ENCODE data around the gene PCED1B.
"Not testable (repeated sequence)": the region's sequence is repeated elsewhere in the genome, so short reads cannot be mapped to it uniquely, and the experiment has no call there.

The PCED1B gene

DNA sequence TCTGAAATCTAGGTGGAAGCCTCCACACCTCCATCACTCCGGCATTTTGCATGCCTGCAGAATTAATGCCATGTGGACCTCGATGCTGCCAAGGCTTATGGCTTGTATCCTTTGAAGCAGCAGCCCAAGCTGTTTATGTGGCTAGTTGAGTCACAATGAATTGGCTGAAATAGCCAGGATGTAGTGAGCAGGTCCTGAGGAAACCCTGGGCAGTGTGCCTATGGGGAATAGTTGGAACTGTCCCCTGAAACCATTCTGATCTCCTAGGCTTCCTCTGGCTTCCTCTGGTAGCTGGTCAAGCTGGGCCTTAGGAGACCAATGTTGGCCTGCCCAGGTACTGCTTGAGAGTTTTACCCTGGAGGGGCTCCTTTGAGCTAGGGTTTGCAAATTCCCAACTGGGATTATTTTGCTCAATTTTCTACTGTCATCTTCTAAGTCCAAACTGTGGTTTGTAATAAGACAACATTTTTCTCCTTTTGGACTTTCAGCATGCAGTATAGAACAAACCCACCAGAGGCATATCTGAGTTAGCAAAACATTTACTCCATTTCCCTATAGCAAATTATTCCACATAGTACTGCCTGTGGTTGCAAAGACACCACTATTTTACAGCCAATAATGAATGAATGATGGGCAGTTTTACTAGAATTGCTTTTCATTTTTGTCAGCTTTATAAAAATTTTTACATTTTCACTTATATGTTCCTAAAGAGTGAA is 85.5 kb downstream of the PCED1B start:
- no peaks in the 10 kb centered on the region for H3K9me3 ChIP-seq
- H3K27me3 ChIP-seq (ENCODE audit: low read depth) = no peaks in the 10 kb centered on the region
- DNase-seq (ENCODE audit: low spot score in 2 of 2) = no peak
- no peaks in the 10 kb centered on the region for H3K36me3 ChIP-seq (replicated peaks)
- in situ Hi-C loops (cut with MboI; ENCODE audit: low sequenced_read_pairs) = no loop called here
- no peaks in the 10 kb centered on the region for H3K4me1 ChIP-seq
- H3K4me3 ChIP-seq = no peak overlapping the region

DNA sequence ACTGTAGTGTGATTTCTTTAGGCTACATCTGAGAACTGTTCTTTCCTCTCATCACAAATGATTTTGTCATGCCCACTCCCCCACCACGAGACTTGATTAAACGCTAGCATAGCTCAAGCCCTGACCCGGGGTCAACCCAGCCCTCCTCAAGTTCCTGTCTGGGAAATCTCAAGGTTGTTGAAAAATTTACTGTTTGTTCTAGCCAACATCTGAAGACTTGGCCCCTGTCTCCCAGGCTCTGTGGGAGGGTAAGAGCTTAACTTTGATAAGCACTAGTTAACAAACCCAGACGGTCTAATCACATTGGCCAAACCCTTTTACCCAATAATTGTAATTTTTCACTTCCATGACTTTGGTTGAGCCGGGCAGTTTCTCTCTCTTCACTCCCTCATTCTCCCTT is 86.5 kb downstream of the PCED1B start:
- in situ Hi-C loops (cut with MboI; ENCODE audit: low sequenced_read_pairs) = no loop called here
- no peaks in the 10 kb centered on the region for H3K27me3 ChIP-seq (ENCODE audit: low read depth)
- no peaks in the 10 kb centered on the region for H3K4me1 ChIP-seq

DNA sequence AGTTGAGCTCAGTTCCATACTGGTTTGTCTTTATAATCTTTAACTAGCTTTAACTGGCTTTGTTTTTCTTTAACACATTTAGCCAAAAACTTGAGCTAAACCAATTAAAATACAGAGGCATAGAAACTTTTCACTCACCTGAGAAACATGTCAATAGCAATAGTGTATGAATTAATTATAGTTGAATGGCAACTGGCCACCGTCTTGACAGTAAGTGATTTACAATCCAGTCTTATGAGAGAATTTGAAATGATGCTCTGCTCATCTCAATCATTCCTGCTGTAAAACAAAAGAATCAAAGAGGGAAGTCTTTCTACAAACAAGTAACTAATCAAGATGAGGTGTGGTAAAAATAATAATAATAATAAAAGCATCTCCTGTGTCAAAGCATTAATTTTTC is 86.9 kb downstream of the PCED1B start:
- DNase-seq (ENCODE audit: low spot score in 2 of 2) = no peak
- in situ Hi-C loops (cut with MboI; ENCODE audit: low sequenced_read_pairs) = no loop called here
- no peaks in the 10 kb centered on the region for H3K9me3 ChIP-seq

More for the DNA sequence above, 86.5 kb downstream of the PCED1B start:
- Histone ChIP-seq H3K36me3 (replicated peaks) (no peaks in the 10 kb centered on the region), H3K9me3 (no peaks in the 10 kb centered on the region), H3K4me3 (no peak overlapping the region)
- DNase-seq (ENCODE audit: low spot score in 2 of 2) = no peak

DNA sequence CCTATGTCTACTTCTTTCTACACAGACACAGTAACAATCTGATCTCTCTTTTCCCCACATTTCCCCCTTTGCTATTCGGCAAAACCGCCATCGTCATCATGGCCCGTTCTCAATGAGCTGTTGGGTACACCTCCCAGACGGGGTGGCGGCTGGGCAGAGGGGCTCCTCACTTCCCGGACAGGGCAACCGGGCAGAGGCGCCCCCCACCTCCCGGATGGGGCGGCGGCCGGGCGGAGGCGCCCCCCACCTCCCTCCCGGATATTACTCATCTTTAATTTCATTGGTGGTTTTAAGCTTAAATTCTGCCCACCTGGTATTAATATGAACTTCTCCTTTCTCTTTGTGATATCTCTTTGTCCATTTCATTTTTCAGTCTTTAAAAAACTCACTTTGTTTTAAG is 90.9 kb downstream of the PCED1B start:
- DNase-seq (ENCODE audit: low spot score in 2 of 2); H3K4me1 ChIP-seq; in situ Hi-C loops (cut with MboI; ENCODE audit: low sequenced_read_pairs); H3K36me3 ChIP-seq (replicated peaks); H3K9me3 ChIP-seq; H3K27me3 ChIP-seq (ENCODE audit: low read depth); H3K4me3 ChIP-seq: not testable (repeated sequence)

More for the DNA sequence above, 86.9 kb downstream of the PCED1B start:
- no peak overlapping the region for H3K4me3 ChIP-seq
- no peaks in the 10 kb centered on the region for H3K27me3 ChIP-seq (ENCODE audit: low read depth)
- H3K36me3 ChIP-seq (replicated peaks) = no peaks in the 10 kb centered on the region
- H3K4me1 ChIP-seq = no peaks in the 10 kb centered on the region

DNA sequence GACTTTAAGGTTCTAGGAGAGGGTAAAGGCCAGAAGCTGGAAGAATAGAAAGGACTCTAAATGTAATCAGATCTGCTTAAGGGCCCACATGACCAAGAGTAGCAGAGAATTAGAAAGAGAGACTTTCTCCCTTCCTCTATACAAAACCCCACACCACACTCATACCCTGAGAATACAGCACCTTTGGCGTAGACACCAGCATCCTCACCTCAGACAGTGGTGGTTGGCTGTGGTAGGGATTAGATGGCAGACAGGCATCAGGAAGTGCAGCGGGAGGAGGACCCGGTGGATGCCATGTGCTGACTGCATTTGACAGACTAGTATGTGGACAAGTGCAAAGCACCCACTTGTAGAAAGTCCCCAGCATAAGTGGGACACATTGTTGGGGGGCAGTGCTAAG is 98.6 kb downstream of the PCED1B start:
- H3K27me3 ChIP-seq (ENCODE audit: low read depth) = no peaks in the 10 kb centered on the region
- in situ Hi-C loops (cut with MboI; ENCODE audit: low sequenced_read_pairs) = no loop called here

GRCh38 chr12:47182164-47182938 is 102.9 kb downstream of the PCED1B start:
- H3K4me1 ChIP-seq; H3K27me3 ChIP-seq (ENCODE audit: low read depth); H3K9me3 ChIP-seq; in situ Hi-C loops (cut with MboI; ENCODE audit: low sequenced_read_pairs); H3K4me3 ChIP-seq; H3K36me3 ChIP-seq (replicated peaks); DNase-seq (ENCODE audit: low spot score in 2 of 2): not testable (repeated sequence)

More for the DNA sequence above, 98.6 kb downstream of the PCED1B start:
- Histone ChIP-seq H3K4me1 (no peaks in the 10 kb centered on the region), H3K36me3 (replicated peaks) (no peaks in the 10 kb centered on the region), H3K4me3 (no peak overlapping the region), H3K9me3 (no peaks in the 10 kb centered on the region)
- DNase-seq (ENCODE audit: low spot score in 2 of 2) = no peak

GRCh38 chr12:47184229-47184628 is 104.8 kb downstream of the PCED1B start:
- DNase-seq (ENCODE audit: low spot score in 2 of 2) = no peak
- in situ Hi-C loops (cut with MboI; ENCODE audit: low sequenced_read_pairs) = no loop called here

DNA sequence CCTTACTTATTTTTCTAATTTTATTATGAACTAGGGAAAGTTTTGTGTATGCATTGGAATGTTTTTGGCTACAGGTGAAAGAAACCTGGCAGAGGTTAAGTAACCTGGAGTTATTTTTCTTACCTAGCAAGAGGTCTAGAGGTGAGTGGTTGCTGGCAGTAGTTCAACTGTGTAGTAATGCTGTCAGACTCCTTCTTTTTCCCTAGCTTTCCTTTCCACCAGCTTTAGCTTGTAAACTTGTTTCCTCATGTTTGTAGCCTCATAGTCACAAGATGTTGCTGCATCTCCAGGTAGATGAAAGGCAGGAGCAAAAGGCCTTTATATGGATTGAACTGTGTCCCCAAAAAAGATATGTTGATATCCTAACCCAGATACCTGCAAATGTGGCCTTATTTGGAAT is 105.4 kb downstream of the PCED1B start:
- no peak overlapping the region for H3K4me3 ChIP-seq
- no peaks in the 10 kb centered on the region for H3K27me3 ChIP-seq (ENCODE audit: low read depth)
- no peaks in the 10 kb centered on the region for H3K4me1 ChIP-seq
- in situ Hi-C loops (cut with MboI; ENCODE audit: low sequenced_read_pairs) = no loop called here
- no peaks in the 10 kb centered on the region for H3K9me3 ChIP-seq
- H3K36me3 ChIP-seq (replicated peaks) = no peaks in the 10 kb centered on the region
- no peak for DNase-seq (ENCODE audit: low spot score in 2 of 2)

More at GRCh38 chr12:47184229-47184628, 104.8 kb downstream of the PCED1B start:
- no peaks in the 10 kb centered on the region for H3K9me3 ChIP-seq
- H3K4me3 ChIP-seq = no peak overlapping the region
- H3K36me3 ChIP-seq (replicated peaks) = no peaks in the 10 kb centered on the region
- no peaks in the 10 kb centered on the region for H3K4me1 ChIP-seq
- H3K27me3 ChIP-seq (ENCODE audit: low read depth) = no peaks in the 10 kb centered on the region

- in situ Hi-C loops (cut with MboI; ENCODE audit: low sequenced_read_pairs) = no loop called here
- Histone ChIP-seq H3K9me3 (no peaks in the 10 kb centered on the region), H3K4me1 (no peaks in the 10 kb centered on the region), H3K27me3 (ENCODE audit: low read depth) (no peaks in the 10 kb centered on the region), H3K4me3 (no peak overlapping the region), H3K36me3 (replicated peaks) (no peaks in the 10 kb centered on the region)
- no peak for DNase-seq (ENCODE audit: low spot score in 2 of 2)
Measured at GRCh38 chr12:47186246-47186645, 106.8 kb downstream of the PCED1B start.

DNA sequence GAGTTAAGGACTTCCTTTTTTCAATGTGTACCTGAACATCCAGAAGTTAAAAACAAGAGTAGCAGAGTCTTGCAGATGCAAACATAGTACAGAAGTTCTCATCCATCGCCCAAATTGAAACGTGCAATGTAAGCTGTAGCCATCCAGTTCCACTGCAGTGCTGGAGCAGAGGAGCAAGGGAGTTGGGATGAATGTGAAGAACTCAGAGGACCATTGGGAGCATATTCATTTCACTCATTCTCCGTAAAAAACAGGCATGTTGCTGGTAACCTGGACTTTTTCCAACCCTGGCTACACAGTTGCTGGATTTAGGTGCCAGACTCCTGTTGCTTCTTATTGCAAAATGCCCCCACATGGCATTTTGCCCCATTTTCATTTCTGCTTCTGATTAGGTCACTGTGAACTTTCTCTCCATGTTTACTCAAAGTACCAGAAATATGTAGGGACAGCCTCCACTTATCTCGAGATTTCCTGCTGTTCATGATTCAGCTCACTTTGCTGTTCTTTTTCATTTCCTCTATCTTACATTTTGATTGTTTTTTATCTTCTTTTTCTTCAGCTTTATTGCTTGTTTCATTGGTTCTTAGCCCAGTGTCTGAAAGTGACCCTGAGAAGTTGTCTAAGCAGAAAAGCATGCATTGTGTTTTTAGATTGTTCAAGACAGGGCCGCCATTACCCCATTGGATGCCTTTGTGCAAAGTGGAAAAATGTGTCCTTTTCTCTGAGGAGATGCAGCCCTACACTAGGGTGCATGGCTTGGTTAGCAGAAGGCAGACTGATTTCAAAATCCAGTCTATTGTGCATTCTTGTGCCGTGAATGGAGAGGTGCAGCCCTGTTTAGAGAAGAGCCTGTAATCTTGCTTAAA is 109.4 kb downstream of the PCED1B start:
- DNase-seq (ENCODE audit: low spot score in 2 of 2) = no peak
- in situ Hi-C loops (cut with MboI; ENCODE audit: low sequenced_read_pairs) = no loop called here
- Histone ChIP-seq H3K4me3 (no peak overlapping the region), H3K27me3 (ENCODE audit: low read depth) (no peaks in the 10 kb centered on the region), H3K9me3 (no peaks in the 10 kb centered on the region), H3K4me1 (no peaks in the 10 kb centered on the region), H3K36me3 (replicated peaks) (no peaks in the 10 kb centered on the region)

DNA sequence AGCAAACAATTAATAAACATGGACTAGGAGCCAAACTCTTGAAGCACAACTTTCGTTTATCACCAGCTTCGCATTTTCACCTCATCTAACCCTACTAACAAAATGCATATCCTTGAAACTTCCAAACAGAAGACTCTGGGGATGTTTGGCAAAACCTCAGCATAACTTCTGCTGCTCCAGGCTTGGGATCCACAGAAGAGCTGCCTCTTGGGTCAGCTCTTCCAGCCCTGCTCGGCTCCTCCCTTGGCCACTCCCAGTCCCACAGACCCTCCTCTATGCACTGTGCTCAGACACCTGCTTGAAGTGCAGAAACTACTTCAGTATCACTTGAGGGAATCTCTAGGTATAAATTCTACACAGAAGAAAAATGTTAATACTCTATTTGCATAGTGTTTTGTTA is 110.3 kb downstream of the PCED1B start:
- Histone ChIP-seq H3K9me3 (no peaks in the 10 kb centered on the region), H3K4me3 (no peak overlapping the region), H3K36me3 (replicated peaks) (no peaks in the 10 kb centered on the region), H3K4me1 (no peaks in the 10 kb centered on the region), H3K27me3 (ENCODE audit: low read depth) (no peaks in the 10 kb centered on the region)
- DNase-seq (ENCODE audit: low spot score in 2 of 2) = no peak
- in situ Hi-C loops (cut with MboI; ENCODE audit: low sequenced_read_pairs) = no loop called here

- in situ Hi-C loops (cut with MboI; ENCODE audit: low sequenced_read_pairs) = no loop called here
- H3K4me1 ChIP-seq = no peaks in the 10 kb centered on the region
Measured at GRCh38 chr12:47190271-47190750, 110.9 kb downstream of the PCED1B start.

DNA sequence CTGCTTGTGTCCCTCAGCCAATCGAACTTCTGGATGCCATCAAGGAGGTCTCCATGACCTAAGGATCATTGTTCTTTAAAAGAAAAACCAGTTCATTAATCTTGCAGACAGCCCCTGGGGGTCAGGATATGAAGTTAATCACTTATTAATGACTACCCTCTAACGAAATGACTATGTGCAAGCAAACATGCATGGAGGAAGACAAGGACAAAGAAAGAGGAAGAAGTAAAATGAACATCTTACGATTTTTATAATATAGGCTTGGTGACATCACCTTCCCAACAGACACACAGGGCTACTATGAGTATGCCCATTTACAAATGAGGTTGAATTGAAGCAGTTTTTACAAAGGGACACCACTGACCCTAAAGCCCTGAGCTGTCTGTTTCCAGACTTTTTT is 111.5 kb downstream of the PCED1B start:
- no peaks in the 10 kb centered on the region for H3K9me3 ChIP-seq
- DNase-seq (ENCODE audit: low spot score in 2 of 2) = no peak
- H3K36me3 ChIP-seq (replicated peaks) = no peaks in the 10 kb centered on the region
- no peak overlapping the region for H3K4me3 ChIP-seq
- in situ Hi-C loops (cut with MboI; ENCODE audit: low sequenced_read_pairs) = no loop called here
- H3K4me1 ChIP-seq = no peaks in the 10 kb centered on the region
- H3K27me3 ChIP-seq (ENCODE audit: low read depth) = no peaks in the 10 kb centered on the region

More at GRCh38 chr12:47190271-47190750, 110.9 kb downstream of the PCED1B start:
- no peaks in the 10 kb centered on the region for H3K9me3 ChIP-seq
- no peaks in the 10 kb centered on the region for H3K36me3 ChIP-seq (replicated peaks)
- DNase-seq (ENCODE audit: low spot score in 2 of 2) = no peak
- no peaks in the 10 kb centered on the region for H3K27me3 ChIP-seq (ENCODE audit: low read depth)
- no peak overlapping the region for H3K4me3 ChIP-seq
